HepG2 (cell line): ENCODE measurements around the gene TOB1. TPM values are rescaled to one million over a fixed set of nuclear protein-coding genes. Genes with fewer than 3 reads are reported as not detected.

Experiments
- ATAC-seq: fragments of 200-7000 bp; cut with Tn5 transposase; 3 replicates; pipeline ENCODE4 v1.9.1; 2020; ENCODE audit warnings: mild to moderate bottlenecking, moderate library complexity
- BruUV-seq: library from RNA; stranded (reverse); fragments of 400-500 nt; replicated peaks from 2 replicates; lab custom pipeline; 2021; lab: Mats Ljungman, UMichigan
- CTCF ChIA-PET: fragments of 300-600 bp; formaldehyde crosslinking; extraction: SDS; loops from one replicate; lab custom pipeline; 2021; ENCODE audit warnings: low total read pairs, inconsistent platforms, low intra/inter-chr PET ratio; lab: Yijun Ruan, JAX
- POLR2A ChIA-PET: fragments of 350-600 bp; sonication (Branson Sonifier 250); formaldehyde crosslinking; loops from one replicate; lab custom pipeline; 2020; ENCODE audit warnings: antibody characterized with exemption, inconsistent platforms; lab: Yijun Ruan, JAX
- DNase-seq: peaks from one replicate; pipeline ENCODE4 v3.0.0-alpha.2; 2015; ENCODE audit warnings: low spot score
- FAIRE-seq: peaks from 3 replicates; lab custom pipeline; 2011; peaks lifted over from hg19 to GRCh38; lab: Jason Lieb, UNC
- H2AFZ ChIP-seq: one replicate; pipeline ENCODE4 v1.6.1; 2011; ENCODE audit warnings: low read length, inconsistent platforms
- H3K27ac ChIP-seq: fragments of 300-600 bp; 3 replicates; pipeline ENCODE4 v1.8.0; 2011; ENCODE audit warnings: mixed run types, mild to moderate bottlenecking, mixed read lengths, low read length, inconsistent platforms; ENCODE audit not compliant: insufficient read depth; ENCODE audit errors: extremely low read length
- H3K27me3 ChIP-seq, 2 experiments: fragments of 200-600 bp in 1 of 2; 2 replicates in 1 of 2; 3 replicates in 1 of 2; pipeline versions ENCODE4 v1.6.0 to v1.8.0; 2011; ENCODE audit warnings: low read length in 2 of 2, mild to moderate bottlenecking in 2 of 2, moderate library complexity in 2 of 2, inconsistent platforms in 1 of 2; ENCODE audit not compliant: insufficient read depth in 2 of 2, control insufficient read depth in 1 of 2
- H3K36me3 ChIP-seq, 2 experiments: fragments of 200-600 bp in 1 of 2; replicated peaks in 1 of 2; 2 replicates in 1 of 2; 3 replicates in 1 of 2; pipeline versions ENCODE4 v1.5.1 to v1.8.0; 2011; ENCODE audit warnings: low read length in 2 of 2, inconsistent platforms in 1 of 2; ENCODE audit not compliant: insufficient read depth in 2 of 2, control insufficient read depth in 1 of 2
- H3K4me1 ChIP-seq: 2 replicates; pipeline ENCODE4 v1.5.1; 2012; ENCODE audit warnings: low read length, inconsistent platforms; ENCODE audit not compliant: insufficient read depth
- H3K4me2 ChIP-seq: 2 replicates; pipeline ENCODE4 v1.6.0; 2011; ENCODE audit warnings: low read depth, low read length, inconsistent platforms
- H3K4me3 ChIP-seq, 3 experiments: fragments of 200-600 bp in 1 of 3; sonication (generic), shearing (Covaris generic) in 1 of 3; replicated peaks in 1 of 3; 2 replicates each; pipeline ENCODE4 v1.5.1; 2011 to 2016; ENCODE audit warnings: low read length in 3 of 3, inconsistent platforms in 2 of 3, low read depth in 2 of 3, mild to moderate bottlenecking in 2 of 3, control low read depth in 1 of 3, mixed read lengths in 1 of 3; ENCODE audit not compliant: insufficient read depth in 1 of 3
- H3K79me2 ChIP-seq: one replicate; pipeline ENCODE4 v1.6.1; 2011; ENCODE audit warnings: low read length, inconsistent platforms; ENCODE audit not compliant: insufficient read depth
- H3K9ac ChIP-seq: 2 replicates; pipeline ENCODE4 v1.6.0; 2011; ENCODE audit warnings: mild to moderate bottlenecking, low read depth, low read length, inconsistent platforms; ENCODE audit not compliant: insufficient read depth
- H3K9me3 ChIP-seq: 2 replicates; pipeline ENCODE4 v1.5.1; 2012; ENCODE audit warnings: mild to moderate bottlenecking, low read length
- H4K20me1 ChIP-seq: 2 replicates; pipeline ENCODE4 v1.6.0; 2011; ENCODE audit warnings: inconsistent platforms, mild to moderate bottlenecking, low read length, moderate library complexity; ENCODE audit not compliant: insufficient read depth
- BATF2 ChIP-seq: sonication (generic); formaldehyde crosslinking; IDR thresholded peaks from 2 replicates; pipeline ENCODE4 v1.8.0; 2022; ENCODE audit warnings: mild to moderate bottlenecking, missing genetic modification reagents, moderate library complexity
- CREB1 ChIP-seq, 2 experiments: fragments of 450-650 bp in 1 of 2; IDR thresholded peaks; 2 replicates each; pipeline ENCODE4 v1.6.1; 2016 to 2017; ENCODE audit warnings: control low read depth in 1 of 2, mild to moderate bottlenecking in 1 of 2, missing compliant biosample characterization in 1 of 2, missing genetic modification characterization in 1 of 2
- ELK4 ChIP-seq: sonication (generic); formaldehyde crosslinking; IDR thresholded peaks from 2 replicates; pipeline ENCODE4 v1.9.0; 2021; ENCODE audit warnings: missing genetic modification reagents, borderline replicate concordance
- HMG20A ChIP-seq: IDR thresholded peaks from 2 replicates; pipeline ENCODE4 v1.6.1; 2016; ENCODE audit warnings: borderline replicate concordance
- HNF4A ChIP-seq: sonication (generic); formaldehyde crosslinking; IDR thresholded peaks from 2 replicates; pipeline ENCODE4 v1.4.0; 2020; ENCODE audit warnings: missing genetic modification reagents
- HOXA5 ChIP-seq: sonication (generic); formaldehyde crosslinking; IDR thresholded peaks from 2 replicates; pipeline ENCODE4 v1.4.0; 2020; ENCODE audit warnings: missing genetic modification reagents
- SIN3A ChIP-seq: IDR thresholded peaks from 2 replicates; pipeline ENCODE4 v1.6.1; 2011; ENCODE audit warnings: low read depth, mild to moderate bottlenecking, control low read depth, low read length, borderline replicate concordance
- SIX4 ChIP-seq: sonication (generic); formaldehyde crosslinking; IDR thresholded peaks from 2 replicates; pipeline ENCODE4 v1.4.0; 2020; ENCODE audit warnings: missing genetic modification reagents
- SMC3 ChIP-seq: IDR thresholded peaks from 2 replicates; pipeline ENCODE4 v1.6.1; 2011; ENCODE audit warnings: low read length, improper control_type of control experiment
- ZBTB2 ChIP-seq: sonication (generic); formaldehyde crosslinking; IDR thresholded peaks from 2 replicates; pipeline ENCODE4 v1.8.0; 2022; ENCODE audit warnings: low read depth, missing genetic modification reagents
- ZHX1 ChIP-seq: sonication (generic); formaldehyde crosslinking; IDR thresholded peaks from 2 replicates; pipeline ENCODE4 v1.8.1; 2022; ENCODE audit warnings: low read depth, mild to moderate bottlenecking, missing genetic modification reagents
- ZMYM3 ChIP-seq: sonication (generic); formaldehyde crosslinking; IDR thresholded peaks from 2 replicates; pipeline ENCODE4 v1.5.1; 2020; ENCODE audit warnings: mild to moderate bottlenecking, missing genetic modification reagents
- ZNF343 ChIP-seq: sonication (generic); formaldehyde crosslinking; IDR thresholded peaks from 2 replicates; pipeline ENCODE4 v1.4.0; 2020; ENCODE audit warnings: mild to moderate bottlenecking, missing genetic modification reagents
- ZNF709 ChIP-seq: sonication (generic); formaldehyde crosslinking; IDR thresholded peaks from 2 replicates; pipeline ENCODE4 v1.5.0; 2020; ENCODE audit warnings: mild to moderate bottlenecking, missing genetic modification reagents
- WGBS: methylation state at CpG from one replicate; pipeline ENCODE4 v1.1.6; 2017; ENCODE audit warnings: low lambda C conversion rate; 5-methylcytosine and 5-hydroxymethylcytosine counted together
- in situ Hi-C: cut with HindIII; loops from 2 replicates; pipeline ENCODE4 v1.10.0; 2017; ENCODE audit warnings: low pct_unique_long_range_greater_than_20kb; ENCODE audit not compliant: extremely low pct_ligation_motif_present
- intact Hi-C: fragments of 100-400 bp; cut with micrococcal nuclease; formaldehyde crosslinking; loops from one replicate; pipeline ENCODE4 v1.10.0; 2022; ENCODE audit not compliant: unreplicated experiment
- polyA plus RNA-seq, 8 experiments: library from polyadenylated mRNA; depleted of rRNA in 3 of 8; stranded (reverse) in 7 of 8; unstranded in 1 of 8; fragments of >200 nt; fragmentation: Illumina TruSeq in 4 of 8; extraction: Trizol in 4 of 8; gene quantifications; 2 replicates each; pipeline versions ENCODE4 v1.2.1 to v1.2.3, GENCODE V29; 2011 to 2016; ENCODE audit warnings: low read depth in 4 of 8, missing spikeins in 1 of 8, mixed read lengths in 1 of 8; ENCODE audit not compliant: insufficient read depth in 1 of 8
- total RNA-seq, 5 experiments: library from RNA; depleted of rRNA; stranded (reverse); fragments of >200 nt; fragmentation: Illumina TruSeq; extraction: Trizol; gene quantifications; 2 replicates each; pipeline ENCODE4 v1.2.3, GENCODE V29; 2016; ENCODE audit warnings: low read depth in 1 of 5

Gene TOB1
- total and polyA plus RNA-seq, 2 of the 13 experiments (the other 11 are each of a cell fraction or from before 2014, with no cell fraction given): 21.9 to 57.7 TPM

GRCh38 chr17:50816271-50816670 is 49.9 kb downstream of the TOB1 start:
- no TSS peak for BruUV-seq
- ChIA-PET POLR2A (no interaction called here), CTCF (interaction anchor here (1.1 to 4.1 kb wide), 3 partner anchors 26 to 140 kb away, joined by 4 to 19 read pairs (median 10); no protein-coding TSS in a partner anchor)
- in situ Hi-C loops (no loop called here), intact Hi-C loops (loop anchor here (2.0 kb wide), 1 partner anchor 27 kb away; no protein-coding TSS in a partner anchor)
- peaks cover 20% of the 10 kb centered on the region for H3K4me1 ChIP-seq
- no peak for ATAC-seq
- 11% methylated on average over 5 of the region's 5 CpGs for WGBS
- no peak overlapping the region for H2AFZ ChIP-seq
- H3K9me3 ChIP-seq: no peaks in the 10 kb centered on the region
- peaks cover 0 to 36% of the 10 kb centered on the region in 2 experiments; a peak in 4 of 5 replicates for H3K27me3 ChIP-seq
- no peak overlapping the region for H3K27ac ChIP-seq
- DNase-seq: no peak
- no peaks in the 10 kb centered on the region for H4K20me1 ChIP-seq
- H3K79me2 ChIP-seq: no peaks in the 10 kb centered on the region
- H3K36me3 ChIP-seq: no peaks in the 10 kb centered on the region
- no peak for TF ChIP-seq HNF4A (CRISPR knock-in tag)
- no peak for TF ChIP-seq CREB1 (IDR thresholded peaks at IDR 0.05)
- TF ChIP-seq CREB1 (CRISPR knock-in tag; IDR thresholded peaks at IDR 0.05): no peak
- TF ChIP-seq ZBTB2 (CRISPR knock-in tag): no peak
- TF ChIP-seq SIX4: no peak
- no peak for TF ChIP-seq ZMYM3
- no peak for TF ChIP-seq ELK4 (CRISPR knock-in tag)
- TF ChIP-seq ZNF709 (CRISPR knock-in tag): no peak
- no peak for TF ChIP-seq BATF2 (CRISPR knock-in tag)
- no peak for TF ChIP-seq ZNF343
- TF ChIP-seq SMC3: no peak
- no peak for TF ChIP-seq SIN3A
- no peak for TF ChIP-seq ZHX1 (CRISPR knock-in tag)
- no peak for TF ChIP-seq HMG20A (CRISPR knock-in tag)
- no peak for TF ChIP-seq HOXA5 (CRISPR knock-in tag)
- H3K4me2 ChIP-seq: no peak overlapping the region
- FAIRE-seq: no peak
- no peak overlapping the region for H3K4me3 ChIP-seq
- no peak overlapping the region for H3K9ac ChIP-seq
